Muscle layer of duodenum (tissue), 2 donors: ENCODE measurements around the gene PEX11G.

Experiments used
- H3K27ac ChIP-seq: one replicate; pipeline ENCODE4 v1.7.0; 2013; ENCODE audit warnings: mild to moderate bottlenecking, low read length
- H3K27me3 ChIP-seq: one replicate; pipeline ENCODE4 v1.7.0; 2013; ENCODE audit warnings: low read depth, mild to moderate bottlenecking, control low read depth, low read length
- H3K36me3 ChIP-seq, 2 donors: one replicate each; pipeline ENCODE4 v1.7.0; 2013; ENCODE audit warnings: low read length in 2 of 2, control low read depth in 1 of 2, mild to moderate bottlenecking in 1 of 2; ENCODE audit not compliant: insufficient read depth in 2 of 2, control insufficient read depth in 1 of 2
- H3K4me1 ChIP-seq, 2 donors: one replicate each; pipeline ENCODE4 v1.7.0; 2013; ENCODE audit warnings: low read length in 2 of 2, mild to moderate bottlenecking in 2 of 2, control low read depth in 1 of 2, moderate library complexity in 1 of 2; ENCODE audit not compliant: insufficient read depth in 2 of 2, control insufficient read depth in 1 of 2
- H3K4me3 ChIP-seq, 2 donors: one replicate each; pipeline ENCODE4 v1.7.0; 2013; ENCODE audit warnings: low read length in 2 of 2, low read depth in 1 of 2, mild to moderate bottlenecking in 1 of 2
- H3K9me3 ChIP-seq, 2 donors: one replicate each; pipeline ENCODE4 v1.7.0; 2013; ENCODE audit warnings: low read length in 2 of 2, control low read depth in 1 of 2, mild to moderate bottlenecking in 1 of 2; ENCODE audit not compliant: control insufficient read depth in 1 of 2
- donor health status: healthy.

The PEX11G gene

DNA sequence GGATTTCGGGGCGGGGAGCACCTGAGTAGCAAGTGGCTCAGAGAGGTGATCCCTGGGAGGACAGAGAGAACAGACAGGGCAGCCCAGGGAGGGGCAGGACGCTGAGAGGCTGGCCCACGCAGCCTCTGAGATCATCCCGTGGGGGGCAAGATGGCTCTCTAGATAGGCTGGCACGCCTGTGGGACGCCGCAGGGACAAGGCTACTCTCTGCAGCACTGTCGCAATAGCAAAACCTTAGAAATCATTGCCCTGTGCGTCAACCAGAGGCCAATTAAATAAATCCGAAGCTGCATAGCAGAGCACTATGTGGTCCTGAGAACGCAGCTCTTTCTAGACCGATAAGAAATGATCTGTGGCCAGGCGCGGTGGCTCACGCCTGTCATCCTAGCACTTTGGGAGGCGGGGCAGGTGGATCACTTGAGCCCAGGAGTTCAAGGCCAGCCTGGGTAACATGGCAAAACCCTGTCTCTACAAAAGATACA, 5.1 kb downstream of the PEX11G start:
- Histone ChIP-seq H3K4me1 (peaks cover 0 to 5% of the 10 kb centered on the region in 2 donors), H3K4me3 (no peak overlapping the region), H3K36me3 (no peaks in the 10 kb centered on the region), H3K9me3 (no peaks in the 10 kb centered on the region), H3K27ac (no peak overlapping the region), H3K27me3 (no peaks in the 10 kb centered on the region)

DNA sequence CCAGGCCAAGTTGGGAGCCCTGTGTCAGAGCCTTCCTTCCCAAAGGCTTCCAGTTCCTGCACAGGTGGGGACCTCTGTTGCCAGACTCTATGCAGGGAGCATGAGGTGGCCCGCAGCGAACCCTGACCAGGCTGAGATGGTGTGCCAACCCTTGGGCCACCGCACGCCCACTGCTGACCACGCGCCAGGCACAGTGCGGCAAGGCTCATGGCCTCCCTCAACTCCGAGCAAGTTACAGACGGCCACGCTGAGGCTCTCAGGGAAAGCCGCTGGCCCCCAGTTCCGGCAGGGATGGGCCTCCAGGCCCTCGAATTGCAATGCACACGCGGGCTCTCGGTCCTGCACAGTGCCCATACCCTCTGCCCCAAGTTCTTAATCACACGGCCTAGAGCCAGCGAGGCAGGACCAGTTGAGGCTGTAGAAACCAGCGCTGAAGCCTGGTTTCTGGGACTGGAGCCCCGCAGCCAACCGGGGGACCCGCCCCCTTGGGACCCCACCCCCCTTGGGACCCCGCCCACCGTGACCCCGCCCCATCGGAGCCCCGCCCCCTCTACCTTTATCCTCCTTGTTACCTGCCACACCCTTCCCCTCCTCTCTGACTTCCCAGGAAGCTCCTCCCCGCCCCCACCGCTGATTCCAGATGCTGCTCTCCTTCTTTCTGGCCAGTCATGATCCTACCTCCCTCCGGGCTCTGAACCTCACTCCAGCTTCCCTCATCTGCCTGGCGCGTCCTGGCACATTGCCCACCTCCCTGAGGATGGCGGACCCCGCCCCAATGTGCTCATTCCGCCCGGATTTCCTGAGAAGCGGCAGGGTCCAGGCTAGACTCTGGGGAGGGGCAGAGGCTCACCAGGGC, 6.0 kb downstream of the PEX11G start:
- no peaks in the 10 kb centered on the region for H3K36me3 ChIP-seq
- no peak overlapping the region for H3K4me3 ChIP-seq
- H3K27ac ChIP-seq: no peak overlapping the region
- no peaks in the 10 kb centered on the region for H3K27me3 ChIP-seq
- H3K4me1 ChIP-seq: peaks cover 0 to 9% of the 10 kb centered on the region in 2 donors
- no peaks in the 10 kb centered on the region for H3K9me3 ChIP-seq

DNA sequence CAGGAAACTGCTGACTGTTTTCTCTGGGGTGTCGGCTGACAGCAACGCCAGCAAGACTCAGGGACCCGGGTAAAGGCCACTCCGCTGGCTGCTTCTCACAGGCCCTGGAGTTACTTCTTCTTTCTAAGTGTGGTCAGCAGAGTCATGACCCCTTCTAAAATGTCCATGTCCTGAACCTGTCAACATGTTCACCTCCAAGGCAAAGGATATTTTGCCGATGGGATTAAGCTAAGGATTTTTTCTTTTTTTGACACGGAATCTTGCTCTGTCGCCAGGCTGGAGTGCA, 7.9 kb downstream of the PEX11G start:
- Histone ChIP-seq H3K4me1 (peaks cover 0 to 9% of the 10 kb centered on the region in 2 donors), H3K27me3 (no peaks in the 10 kb centered on the region), H3K36me3 (no peaks in the 10 kb centered on the region), H3K27ac (no peak overlapping the region), H3K9me3 (no peaks in the 10 kb centered on the region), H3K4me3 (no peak overlapping the region)

DNA sequence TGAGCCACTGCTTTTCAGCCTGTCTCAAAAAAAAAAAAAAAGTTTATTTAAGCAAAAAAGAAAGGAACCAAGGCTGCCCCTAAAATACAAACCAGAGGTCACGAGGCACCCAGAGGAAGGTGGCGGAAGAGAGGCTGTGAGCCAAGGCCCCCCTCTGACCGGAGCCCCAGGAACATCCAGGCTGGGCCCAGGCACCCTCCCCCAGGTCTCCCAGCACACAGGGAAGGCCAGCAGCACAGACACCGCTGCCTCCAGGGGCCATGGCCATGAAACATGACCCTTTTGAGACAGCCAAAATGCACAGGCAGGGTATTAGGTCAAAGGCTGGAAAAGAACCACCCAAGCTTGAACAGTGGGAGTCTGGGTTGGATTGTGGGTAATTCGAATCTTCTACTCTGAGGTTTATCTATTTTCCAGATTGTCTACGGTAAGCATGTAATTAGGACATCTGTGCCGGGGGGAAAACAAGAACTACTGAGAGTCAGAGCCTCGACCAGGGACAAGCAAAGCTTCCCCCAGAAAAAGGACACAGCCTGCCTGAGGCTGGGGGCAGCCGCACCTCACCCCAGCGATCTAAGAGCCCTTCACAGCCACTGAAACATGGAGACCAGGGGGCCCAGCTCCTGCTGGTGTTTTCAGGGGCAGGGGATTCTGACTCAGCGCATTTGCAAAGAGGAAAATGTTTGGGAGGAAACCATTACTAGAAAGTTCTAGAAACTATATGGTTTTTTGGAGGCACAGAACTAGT, 8.4 kb downstream of the PEX11G start:
- Histone ChIP-seq H3K4me3 (no peak overlapping the region), H3K27ac (peak overlapping the region; percentile 56), H3K27me3 (no peaks in the 10 kb centered on the region), H3K36me3 (no peaks in the 10 kb centered on the region), H3K4me1 (peaks cover 0 to 9% of the 10 kb centered on the region in 2 donors), H3K9me3 (no peaks in the 10 kb centered on the region)

DNA sequence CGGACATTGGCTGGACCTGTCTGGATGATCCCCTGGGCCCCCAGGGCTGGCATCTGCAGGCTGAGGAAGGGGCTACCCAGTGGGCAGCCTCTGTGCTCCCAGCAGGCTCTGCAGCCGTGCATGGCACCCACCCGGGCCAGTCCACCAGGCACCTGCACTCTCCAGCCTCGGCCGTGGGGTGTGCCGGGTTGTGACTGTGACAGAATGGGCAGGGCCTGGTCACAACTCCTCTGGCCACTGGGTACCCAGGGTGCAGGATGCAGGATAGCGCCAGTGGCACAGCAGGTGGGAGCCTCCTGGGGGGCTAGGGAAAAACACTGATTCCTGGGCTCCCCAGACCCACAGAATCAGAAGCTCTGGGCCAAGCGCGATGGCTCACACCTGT, 10.0 kb downstream of the PEX11G start:
- Histone ChIP-seq H3K27me3 (no peaks in the 10 kb centered on the region), H3K4me3 (no peak overlapping the region), H3K27ac (no peak overlapping the region), H3K9me3 (no peaks in the 10 kb centered on the region), H3K4me1 (peaks cover 0 to 9% of the 10 kb centered on the region in 2 donors), H3K36me3 (no peaks in the 10 kb centered on the region)

DNA sequence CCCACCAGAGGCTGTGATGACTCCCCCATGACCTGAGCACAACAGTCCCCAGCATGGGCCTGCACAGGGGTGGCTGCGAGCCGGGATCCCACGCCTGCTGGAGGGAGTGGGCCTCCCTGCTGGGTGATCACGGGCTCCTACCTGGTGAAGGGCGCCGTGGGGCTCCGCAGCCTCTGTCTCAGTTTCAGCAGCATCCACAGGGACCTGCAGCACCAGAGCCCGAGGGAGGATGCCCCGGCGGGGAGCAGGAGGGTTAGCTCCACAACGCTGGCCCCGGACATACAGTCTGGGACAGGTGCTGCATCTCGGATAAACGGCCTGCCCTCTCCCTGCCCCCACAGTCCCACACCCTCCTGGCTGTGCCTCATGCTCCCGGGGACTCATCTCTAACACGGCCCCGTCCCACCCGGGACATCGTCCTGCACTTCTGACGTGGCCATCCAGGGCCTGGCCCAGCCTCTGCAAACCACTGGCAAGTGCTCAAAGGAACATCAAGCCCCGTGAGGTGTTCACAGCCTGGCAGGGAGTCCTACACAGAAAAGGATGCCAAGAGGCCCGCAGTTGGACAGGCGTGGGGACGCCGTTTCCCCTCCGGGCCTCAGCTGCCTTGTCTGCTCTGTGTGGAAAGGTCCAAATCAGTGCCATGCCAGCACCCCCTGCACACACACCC, 10.5 kb downstream of the PEX11G start:
- no peak overlapping the region for H3K27ac ChIP-seq
- peaks cover 0 to 9% of the 10 kb centered on the region in 2 donors for H3K4me1 ChIP-seq

DNA sequence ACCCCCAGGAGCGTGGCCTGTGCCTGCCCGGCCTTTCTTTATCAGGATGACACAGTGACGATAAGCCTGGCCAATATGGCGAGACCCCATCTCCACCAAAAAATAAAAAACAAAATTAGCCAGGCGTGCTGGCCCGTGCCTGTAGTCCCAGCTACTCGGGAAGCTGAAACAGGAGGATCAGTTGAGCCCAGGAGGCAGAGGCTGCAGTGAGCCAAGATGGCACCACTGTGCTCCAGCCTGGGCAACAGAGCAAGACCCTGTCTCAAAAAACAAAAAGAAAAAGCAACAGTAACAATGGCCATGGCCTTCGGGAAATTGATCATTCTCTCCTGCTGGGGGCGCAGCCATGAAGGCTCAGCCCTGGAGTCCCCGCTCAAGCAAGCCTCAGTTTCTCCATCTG, 11.1 kb downstream of the PEX11G start:
- H3K4me3 ChIP-seq: no peak overlapping the region
- H3K27me3 ChIP-seq: no peaks in the 10 kb centered on the region
- no peak overlapping the region for H3K27ac ChIP-seq
- H3K9me3 ChIP-seq: no peaks in the 10 kb centered on the region
- no peaks in the 10 kb centered on the region for H3K36me3 ChIP-seq
- peaks cover 0 to 5% of the 10 kb centered on the region in 2 donors for H3K4me1 ChIP-seq

More for the DNA sequence above, 10.5 kb downstream of the PEX11G start:
- Histone ChIP-seq H3K36me3 (no peaks in the 10 kb centered on the region), H3K4me3 (no peak overlapping the region), H3K9me3 (no peaks in the 10 kb centered on the region), H3K27me3 (no peaks in the 10 kb centered on the region)

DNA sequence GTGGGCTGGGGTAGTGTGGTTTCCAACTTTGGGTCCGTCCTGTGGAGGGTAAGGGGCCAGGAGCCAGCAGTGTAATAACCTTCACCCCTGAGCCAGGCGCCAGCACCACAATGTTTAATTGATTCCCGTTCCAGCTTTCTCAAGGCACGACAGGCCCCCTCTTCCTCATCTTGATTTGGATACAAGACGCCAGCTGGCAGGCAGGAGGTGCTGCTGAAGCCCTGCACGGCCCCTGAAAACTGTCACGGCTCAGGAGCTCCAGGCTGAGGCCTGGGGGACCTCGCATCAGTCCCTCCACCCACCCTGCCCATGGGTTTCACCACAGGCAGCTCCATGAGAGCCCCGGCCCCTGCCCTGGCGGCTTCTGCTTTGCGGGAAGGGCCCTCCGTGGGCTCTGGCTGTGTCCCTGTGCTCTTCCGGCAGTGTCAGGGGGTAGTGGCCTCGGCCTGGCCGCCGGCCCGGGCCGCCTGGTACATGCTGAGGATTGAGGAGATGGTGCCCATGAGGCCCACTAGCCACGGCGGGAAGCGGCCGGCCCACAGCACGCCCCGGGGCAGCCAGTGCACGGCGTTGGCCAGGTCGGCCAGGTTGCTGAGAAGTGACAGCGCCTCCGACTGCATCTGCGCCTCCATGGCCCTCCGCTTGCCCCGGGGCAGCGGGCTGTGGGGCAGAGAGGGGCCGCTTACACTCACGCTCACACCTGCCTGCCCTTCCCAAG, 11.9 kb downstream of the PEX11G start:
- Histone ChIP-seq H3K27ac (no peak overlapping the region), H3K9me3 (no peaks in the 10 kb centered on the region), H3K27me3 (no peaks in the 10 kb centered on the region), H3K4me3 (no peak overlapping the region), H3K36me3 (peaks cover 0 to 7% of the 10 kb centered on the region in 2 donors), H3K4me1 (peaks cover 0 to 5% of the 10 kb centered on the region in 2 donors)

DNA sequence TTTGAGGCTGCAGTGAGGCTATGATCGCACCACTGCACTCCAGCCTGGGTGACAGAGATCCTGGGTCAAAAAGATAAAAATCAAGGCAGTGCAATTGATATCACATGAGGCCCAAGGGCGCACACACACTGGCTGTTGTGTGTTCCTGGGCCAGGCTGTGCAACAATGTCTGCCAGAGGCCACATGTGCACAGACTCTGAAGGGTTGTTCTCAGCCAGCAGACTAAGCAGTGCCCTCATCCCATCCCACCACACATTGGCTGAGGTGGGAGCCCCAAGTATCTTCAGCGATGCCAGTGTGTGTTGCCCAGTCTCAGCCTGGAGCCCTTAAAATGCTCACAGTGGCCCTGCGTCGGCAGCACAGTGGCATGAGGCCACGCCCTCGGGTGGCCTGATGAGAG, 12.6 kb downstream of the PEX11G start:
- Histone ChIP-seq H3K4me1 (peaks cover 0 to 5% of the 10 kb centered on the region in 2 donors), H3K9me3 (no peaks in the 10 kb centered on the region), H3K36me3 (peaks cover 0 to 14% of the 10 kb centered on the region in 2 donors), H3K4me3 (no peak overlapping the region), H3K27me3 (no peaks in the 10 kb centered on the region), H3K27ac (no peak overlapping the region)

DNA sequence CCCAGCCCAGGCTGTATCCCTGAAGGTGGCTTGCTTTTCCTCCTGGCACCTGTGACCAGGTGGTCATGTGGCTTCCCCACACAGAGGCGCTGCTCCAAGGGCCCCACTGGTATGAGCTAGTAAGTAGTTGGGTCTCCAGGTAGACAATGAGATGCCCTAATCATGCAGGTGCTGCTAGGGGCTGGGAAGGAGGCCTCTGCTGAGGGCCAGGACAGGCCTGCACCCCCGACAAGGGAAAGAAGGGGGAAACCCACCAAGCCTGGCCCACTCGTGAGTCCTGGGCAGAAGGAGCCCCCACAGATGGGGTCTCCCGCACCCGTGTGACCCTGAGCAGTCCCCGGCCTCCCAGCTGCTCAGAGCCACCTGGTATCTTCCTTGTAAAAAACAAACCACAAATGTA, 13.2 kb downstream of the PEX11G start:
- Histone ChIP-seq H3K27me3 (no peaks in the 10 kb centered on the region), H3K9me3 (no peaks in the 10 kb centered on the region), H3K27ac (no peak overlapping the region), H3K4me1 (peaks cover 0 to 5% of the 10 kb centered on the region in 2 donors), H3K4me3 (no peak overlapping the region), H3K36me3 (peaks cover 5 to 20% of the 10 kb centered on the region in 2 donors)
